Heart right ventricle (tissue), 16 donors: Measurements from ENCODE around the gene PGAP6. TPM values are rescaled to one million over a fixed set of nuclear protein-coding genes. Genes with fewer than 3 reads are reported as not detected.

ENCODE experiments used
- ATAC-seq, 8 donors: fragments of 200-7000 bp; cut with Tn5 transposase; one replicate each; pipeline ENCODE4 v1.9.1; 2020; ENCODE audit warnings: mild to moderate bottlenecking in 8 of 8, moderate library complexity in 8 of 8, moderate number of reproducible peaks in 1 of 8
- DNase-seq, 2 donors: peaks; one replicate each; pipeline ENCODE4 v3.0.0-alpha.2; 2020
- H3K27ac ChIP-seq, 10 donors: fragments of 200-600 bp; sonication (generic) in 2 of 10; one replicate each; pipeline versions ENCODE4 v1.5.0 to v1.8.0; 2020 to 2022; ENCODE audit warnings: mild to moderate bottlenecking in 3 of 10
- H3K27me3 ChIP-seq, 7 donors: fragments of 200-600 bp; one replicate each; pipeline ENCODE4 v1.8.0; 2021 to 2022; ENCODE audit warnings: mild to moderate bottlenecking in 2 of 7
- H3K36me3 ChIP-seq, 9 donors: fragments of 200-600 bp; sonication (generic) in 1 of 9; one replicate each; pipeline versions ENCODE4 v1.5.0 to v1.8.0; 2020 to 2022; ENCODE audit warnings: mild to moderate bottlenecking in 2 of 9
- H3K4me1 ChIP-seq, 9 donors: fragments of 200-600 bp; sonication (generic) in 1 of 9; one replicate each; pipeline versions ENCODE4 v1.5.0 to v1.8.0; 2020 to 2022; ENCODE audit warnings: mild to moderate bottlenecking in 4 of 9
- H3K4me3 ChIP-seq, 10 donors: fragments of 200-600 bp; sonication (generic) in 2 of 10; one replicate each; pipeline versions ENCODE4 v1.5.0 to v1.8.0; 2020 to 2022; ENCODE audit warnings: mild to moderate bottlenecking in 7 of 10, moderate library complexity in 2 of 10
- H3K9me3 ChIP-seq, 11 donors: fragments of 200-600 bp in 10 of 11; sonication (generic) in 2 of 11; one replicate each; pipeline versions ENCODE4 v1.5.0 to v1.8.0; 2013 to 2022; ENCODE audit warnings: mild to moderate bottlenecking in 2 of 11, control low read depth in 1 of 11, moderate library complexity in 1 of 11
- WGBS, 2 donors: extraction: QIAGEN DNeasy Blood & Tissue Kit; methylation state at CpG; one replicate each; pipeline ENCODE4 v1.1.7; 2013; ENCODE audit warnings: inconsistent platforms in 1 of 2; 5-methylcytosine and 5-hydroxymethylcytosine counted together
- intact Hi-C, 10 donors: fragments of 100-400 bp; cut with DNase I; formaldehyde crosslinking; loops; one replicate each; pipeline versions ENCODE4 v1.11.1 to v1.14.2; 2022
- polyA plus RNA-seq, 2 donors: library from polyadenylated mRNA; stranded (reverse); fragments of 200-250 nt; gene quantifications; one replicate each; pipeline ENCODE4 v1.2.3, GENCODE V29; 2013
- total RNA-seq, 10 donors: library from RNA; stranded (reverse); fragmentation: NEBNext Ultra II Directional in 3 of 10; extraction: Animal tissue kit (Norgen Biotek cat#: 25700) in 3 of 10; gene quantifications; one replicate each; pipeline versions ENCODE4 v1.2.1 to v1.2.4, GENCODE V29; 2021 to 2023
- TF ChIP-seq, protein P1 (sequence below), 9 donors: fragments of 200-600 bp; sonication (generic) in 2 of 9; IDR thresholded peaks; one replicate each; pipeline versions ENCODE4 v1.5.0 to v1.8.0; 2021 to 2022; ENCODE audit warnings: antibody characterized with exemption in 9 of 9, mild to moderate bottlenecking in 5 of 9, moderate library complexity in 1 of 9
- donor health status: Arrhythmogenic right ventricular cardiomyopathy.
- donor health status: ischemic (EF 13 %, LVEDD 7.1; RV severe dilation, severe dysfunction).
- donor health status: healthy with polysubstance abuse.
- donor health status: DM: no; HTN: yes; CAD: no.
- donor health status: DM: no; HTN: no; CAD: no.
- donor health status: ischemic (EF 25% LVEDD 6.9; RV normal size, moderate dysfunction).
- donor health status: ischemic (EF 25% LVEDD 5.7; RV mildly dilated, moderate dysfunction).
- donor health status: healthy.
- donor health status: DM: yes; HTN: yes; CAD: no.
- donor health status: Ischemic cardiomyopathy.
- donor health status: ischemic (EF 35%, LVEDD 5.7; RV mildly dilated, moderate dysfunction).
- donor health status: nonischemic (EF 11% LVEDD 7.7; RV severe dilation, severe dysfunction).
- donor health status: DM: yes; HTN: yes; CAD: no.
- donor health status: PGD.
- donor health status: ischemic (EF 29% LVEDD 5.4; RV normal size, mild dysfunction).
- donor health status: nonischemic (EF 23%, LVEDD 6.1; RV moderate dilation, normal function).

The PGAP6 gene
- total and polyA plus RNA-seq, 12 donors: 27.1 to 57.3 (median 33.1) TPM

DNA sequence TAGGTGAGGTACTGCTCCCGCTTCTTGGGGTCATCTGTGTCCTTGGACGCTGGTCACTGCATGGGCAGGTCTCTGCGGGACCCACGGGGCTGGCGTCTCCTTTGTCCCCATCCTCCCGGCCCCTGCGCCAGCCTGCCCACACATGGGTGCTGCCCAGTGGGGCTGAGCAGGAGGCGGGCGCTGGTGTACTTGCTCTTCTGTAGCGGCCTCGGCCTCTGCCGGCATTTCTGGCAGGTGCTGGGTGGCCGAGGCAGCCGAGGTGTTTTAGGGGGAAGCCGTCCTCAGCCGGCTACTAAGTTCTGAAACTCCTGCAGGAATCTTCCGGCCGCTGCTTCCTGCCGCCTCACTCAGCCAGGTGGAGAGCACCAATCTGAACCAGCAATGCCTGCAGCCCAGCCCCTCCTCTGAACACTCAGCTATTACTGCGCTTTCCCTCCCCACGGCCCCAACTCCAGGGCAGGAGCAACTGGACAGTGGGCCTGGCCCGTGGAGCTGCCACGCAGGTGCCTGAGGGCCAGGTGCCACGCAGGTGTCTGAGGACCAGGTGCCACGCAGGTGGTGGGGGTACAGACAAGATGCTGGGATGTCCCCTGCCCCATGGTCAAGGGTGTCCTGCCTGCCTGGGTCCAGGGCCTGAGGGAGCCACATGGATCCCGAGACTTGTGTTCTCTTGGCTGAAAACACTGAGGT lies 29.9 kb upstream of the PGAP6 start:
- TF ChIP-seq, protein P1, sequence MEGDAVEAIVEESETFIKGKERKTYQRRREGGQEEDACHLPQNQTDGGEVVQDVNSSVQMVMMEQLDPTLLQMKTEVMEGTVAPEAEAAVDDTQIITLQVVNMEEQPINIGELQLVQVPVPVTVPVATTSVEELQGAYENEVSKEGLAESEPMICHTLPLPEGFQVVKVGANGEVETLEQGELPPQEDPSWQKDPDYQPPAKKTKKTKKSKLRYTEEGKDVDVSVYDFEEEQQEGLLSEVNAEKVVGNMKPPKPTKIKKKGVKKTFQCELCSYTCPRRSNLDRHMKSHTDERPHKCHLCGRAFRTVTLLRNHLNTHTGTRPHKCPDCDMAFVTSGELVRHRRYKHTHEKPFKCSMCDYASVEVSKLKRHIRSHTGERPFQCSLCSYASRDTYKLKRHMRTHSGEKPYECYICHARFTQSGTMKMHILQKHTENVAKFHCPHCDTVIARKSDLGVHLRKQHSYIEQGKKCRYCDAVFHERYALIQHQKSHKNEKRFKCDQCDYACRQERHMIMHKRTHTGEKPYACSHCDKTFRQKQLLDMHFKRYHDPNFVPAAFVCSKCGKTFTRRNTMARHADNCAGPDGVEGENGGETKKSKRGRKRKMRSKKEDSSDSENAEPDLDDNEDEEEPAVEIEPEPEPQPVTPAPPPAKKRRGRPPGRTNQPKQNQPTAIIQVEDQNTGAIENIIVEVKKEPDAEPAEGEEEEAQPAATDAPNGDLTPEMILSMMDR (IDR thresholded peaks at IDR 0.05): no peak
- H3K27ac ChIP-seq: no peak overlapping the region
- intact Hi-C loops: no loop called here
- WGBS, 2 donors: 94 to 97% methylated on average over 26 of the region's 26 CpGs
- no peaks in the 10 kb centered on the region for H3K27me3 ChIP-seq
- DNase-seq: no peak
- H3K4me3 ChIP-seq: no peak overlapping the region
- peaks cover 0 to 27% (median 0%) of the 10 kb centered on the region in 9 donors for H3K36me3 ChIP-seq
- H3K4me1 ChIP-seq: no peaks in the 10 kb centered on the region
- no peaks in the 10 kb centered on the region for H3K9me3 ChIP-seq
- ATAC-seq: peak in 2 of 8 donors; percentile 15 to 42

DNA sequence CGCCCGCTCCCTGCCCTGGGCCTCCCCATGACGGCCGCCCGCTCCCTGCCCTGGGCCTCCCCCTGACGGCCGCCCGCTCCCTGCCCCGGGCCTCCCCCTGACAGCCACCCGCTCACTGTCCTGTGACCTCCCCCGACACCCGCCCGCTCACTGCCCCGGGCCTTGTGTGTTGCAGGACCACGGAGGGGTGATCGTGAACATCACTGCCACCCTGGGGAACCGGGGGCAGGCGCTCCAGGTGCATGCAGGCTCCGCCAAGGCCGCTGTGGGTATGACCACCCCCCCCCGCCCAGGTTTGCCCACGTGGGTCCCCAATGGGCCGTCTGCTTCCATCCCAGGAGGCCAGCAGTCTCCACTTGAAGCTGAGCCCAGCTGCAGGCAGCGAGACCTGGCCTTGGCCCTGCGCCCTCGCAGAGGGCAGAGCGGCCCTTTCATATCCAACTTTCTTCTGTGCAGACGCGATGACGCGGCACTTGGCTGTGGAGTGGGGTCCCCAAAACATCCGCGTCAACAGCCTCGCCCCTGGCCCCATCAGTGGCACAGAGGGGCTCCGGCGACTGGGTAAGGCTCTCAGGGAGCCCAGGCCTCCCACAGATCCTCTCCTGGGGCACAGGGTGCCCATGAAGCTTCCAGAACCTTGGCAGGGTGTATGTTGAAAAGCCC lies 28.9 kb upstream of the PGAP6 start:
- H3K27ac ChIP-seq: no peak overlapping the region
- no peak for DNase-seq
- H3K4me1 ChIP-seq: no peaks in the 10 kb centered on the region
- no peaks in the 10 kb centered on the region for H3K9me3 ChIP-seq
- no peak overlapping the region for H3K4me3 ChIP-seq
- no peak for ATAC-seq
- no peaks in the 10 kb centered on the region for H3K27me3 ChIP-seq
- 89 to 92% methylated on average over 36 of the region's 36 CpGs for WGBS, 2 donors
- H3K36me3 ChIP-seq: peaks cover 0 to 27% (median 0%) of the 10 kb centered on the region in 9 donors
- intact Hi-C loops: no loop called here
- TF ChIP-seq, protein P1 (IDR thresholded peaks at IDR 0.05): no peak

DNA sequence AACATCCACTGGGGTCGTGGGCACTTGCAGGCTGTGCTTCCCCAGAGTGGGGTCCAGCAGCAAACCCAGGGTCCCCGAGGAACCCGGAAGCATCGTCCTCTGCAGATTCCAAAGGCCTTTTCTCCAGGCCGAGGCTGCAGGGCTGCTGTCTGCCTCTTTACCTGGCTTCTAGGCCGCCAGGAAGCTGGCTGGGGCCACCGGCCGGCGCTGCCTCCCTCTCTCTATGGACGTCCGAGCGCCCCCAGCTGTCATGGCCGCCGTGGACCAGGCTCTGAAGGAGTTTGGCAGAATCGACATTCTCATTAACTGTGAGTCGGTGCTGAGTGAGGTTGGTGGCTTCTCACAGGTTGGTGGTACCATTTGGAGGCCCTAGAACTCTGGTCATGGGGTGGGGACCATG lies 25.5 kb upstream of the PGAP6 start:
- H3K36me3 ChIP-seq: peaks cover 0 to 27% (median 0%) of the 10 kb centered on the region in 9 donors
- no peaks in the 10 kb centered on the region for H3K9me3 ChIP-seq
- intact Hi-C loops: no loop called here
- DNase-seq (no peak), ATAC-seq (no peak)
- H3K4me1 ChIP-seq: peaks cover 0 to 8% (median 5%) of the 10 kb centered on the region in 9 donors
- no peaks in the 10 kb centered on the region for H3K27me3 ChIP-seq
- TF ChIP-seq, protein P1 (IDR thresholded peaks at IDR 0.05): no peak
- WGBS, 2 donors: 90 to 92% methylated on average over 15 to 16 of the region's 16 CpGs
- no peak overlapping the region for H3K4me3 ChIP-seq
- H3K27ac ChIP-seq: no peak overlapping the region

GRCh38 chr16:405548-406506 lies 24.0 kb upstream of the PGAP6 start:
- TF ChIP-seq, protein P1 (IDR thresholded peaks at IDR 0.05): no peak
- H3K4me3 ChIP-seq: no peak overlapping the region
- ATAC-seq (no peak), DNase-seq (no peak)
- WGBS, 2 donors: 91 to 92% methylated on average over 27 of the region's 27 CpGs
- H3K27me3 ChIP-seq: no peaks in the 10 kb centered on the region
- peaks cover 0 to 13% (median 0%) of the 10 kb centered on the region in 9 donors for H3K36me3 ChIP-seq
- no peaks in the 10 kb centered on the region for H3K9me3 ChIP-seq
- peaks cover 0 to 14% (median 8%) of the 10 kb centered on the region in 9 donors for H3K4me1 ChIP-seq
- intact Hi-C loops: no loop called here
- H3K27ac ChIP-seq: no peak overlapping the region
